Measurements from ENCODE around the gene TTC7B. TPM values are rescaled to one million over a fixed set of nuclear protein-coding genes. Genes with fewer than 3 reads are reported as not detected.
"Not testable (repeated sequence)": the region's sequence is repeated elsewhere in the genome, so short reads cannot be mapped to it uniquely, and the experiment has no call there.

TTC7B gene
- total and polyA plus RNA-seq, 4 donors, result 23.1 to 85.0 (median 54.6) TPM

- no peak overlapping the region for H3K27ac ChIP-seq (ENCODE audit: low read depth, low read length)
- peaks cover 25% of the 10 kb centered on the region for H3K4me1 ChIP-seq (ENCODE audit: control insufficient read depth, insufficient read depth, low read length)
- H3K4me3 ChIP-seq (ENCODE audit: low read depth, low read length), result no peak overlapping the region
- DNase-seq (ENCODE audit: low read depth in 4 of 6, low spot score in 6 of 6), result no peak
- H3K36me3 ChIP-seq (ENCODE audit: control insufficient read depth, insufficient read depth, low read length), result peaks cover 63% of the 10 kb centered on the region
- H3K9me3 ChIP-seq (ENCODE audit: control insufficient read depth, insufficient read depth, low read length), result no peaks in the 10 kb centered on the region
- no peaks in the 10 kb centered on the region for H3K27me3 ChIP-seq (ENCODE audit: control insufficient read depth, insufficient read depth, low read length)
- 91% methylated on average over 13 of the region's 14 CpGs for WGBS (ENCODE audit: insufficient coverage)
Observed at GRCh38 chr14:90535556-90536090, 280.6 kb downstream of the TTC7B start.

DNA sequence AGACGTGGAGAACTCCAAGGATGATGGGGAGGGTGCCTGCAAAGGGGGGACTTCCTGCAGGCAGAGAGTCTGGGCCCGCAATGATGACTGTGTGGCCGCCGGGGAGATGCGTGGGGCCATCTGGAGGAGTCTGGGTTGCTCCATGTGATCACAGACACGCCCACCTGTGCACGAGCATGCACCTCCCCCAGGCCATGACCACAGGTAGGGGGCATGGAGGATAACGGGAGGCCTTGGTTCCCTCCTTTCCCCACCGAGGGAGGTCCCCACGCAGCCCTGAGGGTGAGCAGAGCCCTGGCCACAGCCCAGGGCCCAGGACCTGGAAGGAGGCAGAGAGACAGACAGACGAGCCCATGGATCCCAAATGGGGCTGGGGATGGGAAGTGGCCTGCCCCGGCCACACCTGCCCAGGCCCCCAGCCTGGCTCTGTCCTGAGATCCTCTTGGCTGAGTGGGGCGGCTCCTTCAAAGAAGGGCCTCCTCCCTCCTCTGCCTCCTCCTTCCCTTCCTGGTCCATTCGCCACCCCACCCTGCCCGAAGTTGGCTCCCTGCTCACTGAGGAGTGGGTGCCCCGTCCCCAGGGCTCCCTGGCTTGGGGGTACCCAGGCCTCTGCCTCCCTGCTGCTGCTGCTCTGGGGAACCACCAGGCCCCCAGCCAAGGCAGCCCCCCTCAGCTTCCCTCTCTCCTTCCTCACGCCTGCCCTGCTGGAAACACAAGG, 281.2 kb downstream of the TTC7B start:
- H3K4me1 ChIP-seq (ENCODE audit: control insufficient read depth, insufficient read depth, low read length), result peaks cover 25% of the 10 kb centered on the region
- 88% methylated on average over 17 of the region's 17 CpGs for WGBS (ENCODE audit: insufficient coverage)
- no peak overlapping the region for H3K4me3 ChIP-seq (ENCODE audit: low read depth, low read length)
- peaks cover 59% of the 10 kb centered on the region for H3K36me3 ChIP-seq (ENCODE audit: control insufficient read depth, insufficient read depth, low read length)
- no peak for DNase-seq (ENCODE audit: low read depth in 4 of 6, low spot score in 6 of 6)
- no peak overlapping the region for H3K27ac ChIP-seq (ENCODE audit: low read depth, low read length)
- no peaks in the 10 kb centered on the region for H3K9me3 ChIP-seq (ENCODE audit: control insufficient read depth, insufficient read depth, low read length)
- no peaks in the 10 kb centered on the region for H3K27me3 ChIP-seq (ENCODE audit: control insufficient read depth, insufficient read depth, low read length)

DNA sequence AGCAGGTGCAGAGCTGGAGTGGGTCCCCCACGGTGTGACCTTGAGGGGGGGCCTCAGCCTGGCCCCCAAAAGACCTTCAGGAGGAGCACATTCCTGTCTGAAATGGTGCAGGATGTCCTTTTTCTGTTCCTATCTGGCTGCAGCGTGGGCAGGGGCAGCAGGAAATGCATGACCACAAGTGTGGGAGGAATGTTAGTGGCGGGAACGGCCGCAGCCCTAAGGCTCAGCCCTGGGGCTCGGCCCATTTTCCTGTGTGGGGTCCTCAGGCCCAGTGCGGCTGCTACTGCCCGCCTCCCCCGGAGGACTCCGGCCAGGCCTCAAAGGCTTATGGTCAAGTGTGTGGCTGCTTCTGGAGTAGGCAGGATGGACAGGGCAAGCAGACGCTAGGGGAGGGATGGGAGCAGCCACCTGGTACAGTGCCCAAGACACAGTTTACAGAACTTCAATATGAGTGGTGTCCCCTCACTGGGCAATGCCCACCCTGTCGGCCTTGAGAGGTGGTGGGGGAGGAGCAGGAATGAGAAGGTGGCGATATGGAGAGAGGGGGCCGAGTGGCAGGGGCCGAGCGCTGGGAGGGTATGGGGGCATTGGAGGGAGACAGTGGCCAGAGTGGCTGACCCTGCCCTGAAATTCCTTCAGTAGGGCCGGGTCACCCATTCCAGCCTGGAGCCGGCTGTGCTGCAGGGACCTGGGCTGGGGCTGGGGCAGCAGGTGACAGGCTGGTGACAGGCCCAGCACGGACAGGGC, 282.0 kb downstream of the TTC7B start:
- H3K4me3 ChIP-seq (ENCODE audit: low read depth, low read length), result no peak overlapping the region
- no peak overlapping the region for H3K27ac ChIP-seq (ENCODE audit: low read depth, low read length)
- peaks cover 25% of the 10 kb centered on the region for H3K4me1 ChIP-seq (ENCODE audit: control insufficient read depth, insufficient read depth, low read length)
- 86% methylated on average over 15 of the region's 19 CpGs for WGBS (ENCODE audit: insufficient coverage)
- no peaks in the 10 kb centered on the region for H3K9me3 ChIP-seq (ENCODE audit: control insufficient read depth, insufficient read depth, low read length)
- no peaks in the 10 kb centered on the region for H3K27me3 ChIP-seq (ENCODE audit: control insufficient read depth, insufficient read depth, low read length)
- no peak for DNase-seq (ENCODE audit: low read depth in 4 of 6, low spot score in 6 of 6)
- H3K36me3 ChIP-seq (ENCODE audit: control insufficient read depth, insufficient read depth, low read length), result peaks cover 52% of the 10 kb centered on the region

- H3K4me3 ChIP-seq (ENCODE audit: low read depth, low read length), result no peak overlapping the region
- H3K9me3 ChIP-seq (ENCODE audit: control insufficient read depth, insufficient read depth, low read length), result no peaks in the 10 kb centered on the region
- H3K27ac ChIP-seq (ENCODE audit: low read depth, low read length), result no peak overlapping the region
- peaks cover 25% of the 10 kb centered on the region for H3K4me1 ChIP-seq (ENCODE audit: control insufficient read depth, insufficient read depth, low read length)
- DNase-seq (ENCODE audit: low read depth in 4 of 6, low spot score in 6 of 6), result no peak
- no peaks in the 10 kb centered on the region for H3K27me3 ChIP-seq (ENCODE audit: control insufficient read depth, insufficient read depth, low read length)
- 67% methylated on average over 3 of the region's 6 CpGs for WGBS (ENCODE audit: insufficient coverage)
- peaks cover 45% of the 10 kb centered on the region for H3K36me3 ChIP-seq (ENCODE audit: control insufficient read depth, insufficient read depth, low read length)
Observed at GRCh38 chr14:90533591-90534021, 282.6 kb downstream of the TTC7B start.

GRCh38 chr14:90532826-90533525, 283.3 kb downstream of the TTC7B start:
- 88% methylated on average over 12 of the region's 14 CpGs for WGBS (ENCODE audit: insufficient coverage)
- no peak for DNase-seq (ENCODE audit: low read depth in 4 of 6, low spot score in 6 of 6)
- peaks cover 45% of the 10 kb centered on the region for H3K36me3 ChIP-seq (ENCODE audit: control insufficient read depth, insufficient read depth, low read length)
- H3K4me3 ChIP-seq (ENCODE audit: low read depth, low read length), result no peak overlapping the region
- peaks cover 25% of the 10 kb centered on the region for H3K4me1 ChIP-seq (ENCODE audit: control insufficient read depth, insufficient read depth, low read length)
- no peak overlapping the region for H3K27ac ChIP-seq (ENCODE audit: low read depth, low read length)
- no peaks in the 10 kb centered on the region for H3K9me3 ChIP-seq (ENCODE audit: control insufficient read depth, insufficient read depth, low read length)
- no peaks in the 10 kb centered on the region for H3K27me3 ChIP-seq (ENCODE audit: control insufficient read depth, insufficient read depth, low read length)

DNA sequence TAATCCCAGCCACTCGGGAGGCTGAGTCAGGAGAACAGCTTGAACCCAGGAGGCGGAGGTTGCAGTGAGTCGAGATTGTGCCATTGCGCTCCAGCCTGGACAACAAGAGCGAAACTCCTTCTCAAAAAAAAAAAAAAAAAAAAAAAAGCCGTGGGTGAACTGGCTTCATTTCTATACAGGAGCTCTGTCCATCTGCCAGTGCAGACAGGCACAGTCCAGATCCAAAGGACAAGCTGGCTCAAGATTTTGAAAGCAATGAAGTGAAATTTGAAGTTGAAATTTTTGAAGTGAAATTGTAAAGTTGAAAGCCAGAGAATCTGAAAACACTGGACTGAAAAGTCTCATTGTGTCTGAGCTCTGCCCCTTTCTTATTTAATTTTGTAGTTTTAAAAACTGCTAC, 284.7 kb downstream of the TTC7B start:
- no peak overlapping the region for H3K27ac ChIP-seq (ENCODE audit: low read depth, low read length)
- no peaks in the 10 kb centered on the region for H3K27me3 ChIP-seq (ENCODE audit: control insufficient read depth, insufficient read depth, low read length)
- H3K4me3 ChIP-seq (ENCODE audit: low read depth, low read length), result no peak overlapping the region
- H3K4me1 ChIP-seq (ENCODE audit: control insufficient read depth, insufficient read depth, low read length), result peaks cover 21% of the 10 kb centered on the region
- H3K36me3 ChIP-seq (ENCODE audit: control insufficient read depth, insufficient read depth, low read length), result peaks cover 38% of the 10 kb centered on the region
- peaks cover 2% of the 10 kb centered on the region for H3K9me3 ChIP-seq (ENCODE audit: control insufficient read depth, insufficient read depth, low read length)
- 75% methylated on average over 1 of the region's 6 CpGs for WGBS (ENCODE audit: insufficient coverage)
- no peak for DNase-seq (ENCODE audit: low read depth in 4 of 6, low spot score in 6 of 6)

- Histone ChIP-seq H3K27me3 (ENCODE audit: control insufficient read depth, insufficient read depth, low read length) (no peaks in the 10 kb centered on the region), H3K27ac (ENCODE audit: low read depth, low read length) (no peak overlapping the region), H3K4me1 (ENCODE audit: control insufficient read depth, insufficient read depth, low read length) (peaks cover 13% of the 10 kb centered on the region), H3K36me3 (ENCODE audit: control insufficient read depth, insufficient read depth, low read length) (peaks cover 29% of the 10 kb centered on the region), H3K4me3 (ENCODE audit: low read depth, low read length) (no peak overlapping the region), H3K9me3 (ENCODE audit: control insufficient read depth, insufficient read depth, low read length) (peaks cover 2% of the 10 kb centered on the region)
- no peak for DNase-seq (ENCODE audit: low read depth in 4 of 6, low spot score in 6 of 6)
- 67% methylated on average over 3 of the region's 7 CpGs for WGBS (ENCODE audit: insufficient coverage)
Observed at GRCh38 chr14:90530523-90530922, 285.7 kb downstream of the TTC7B start.

- H3K27ac ChIP-seq (ENCODE audit: low read depth, low read length), result no peak overlapping the region
Observed at GRCh38 chr14:90527978-90528377, 288.3 kb downstream of the TTC7B start.

GRCh38 chr14:90526536-90526935, 289.7 kb downstream of the TTC7B start:
- no CpG with 5 or more reads among the region's 8 CpGs for WGBS (ENCODE audit: insufficient coverage)
- H3K4me3 ChIP-seq (ENCODE audit: low read depth, low read length); H3K9me3 ChIP-seq (ENCODE audit: control insufficient read depth, insufficient read depth, low read length); DNase-seq (ENCODE audit: low read depth in 4 of 6, low spot score in 6 of 6); H3K27me3 ChIP-seq (ENCODE audit: control insufficient read depth, insufficient read depth, low read length); H3K36me3 ChIP-seq (ENCODE audit: control insufficient read depth, insufficient read depth, low read length); H3K27ac ChIP-seq (ENCODE audit: low read depth, low read length): not testable (repeated sequence)
- H3K4me1 ChIP-seq (ENCODE audit: control insufficient read depth, insufficient read depth, low read length), result peaks cover 27% of the 10 kb centered on the region

More at GRCh38 chr14:90527978-90528377, 288.3 kb downstream of the TTC7B start:
- Histone ChIP-seq H3K36me3 (ENCODE audit: control insufficient read depth, insufficient read depth, low read length) (peaks cover 13% of the 10 kb centered on the region), H3K9me3 (ENCODE audit: control insufficient read depth, insufficient read depth, low read length) (peaks cover 2% of the 10 kb centered on the region), H3K27me3 (ENCODE audit: control insufficient read depth, insufficient read depth, low read length) (no peaks in the 10 kb centered on the region), H3K4me3 (ENCODE audit: low read depth, low read length) (no peak overlapping the region), H3K4me1 (ENCODE audit: control insufficient read depth, insufficient read depth, low read length) (peaks cover 12% of the 10 kb centered on the region)
- WGBS (ENCODE audit: insufficient coverage), result 84% methylated on average over 5 of the region's 6 CpGs
- DNase-seq (ENCODE audit: low read depth in 4 of 6, low spot score in 6 of 6), result no peak
